Esophagus (tissue), 2 donors: ENCODE data around the gene TKFC. TPM values are rescaled to one million over a fixed set of nuclear protein-coding genes. Genes with fewer than 3 reads are reported as not detected.

Source experiments
- H3K27ac ChIP-seq, 2 donors: one replicate each; pipeline ENCODE4 v1.5.1; 2013; ENCODE audit warnings: low read depth in 2 of 2, mild to moderate bottlenecking in 2 of 2, inconsistent platforms in 1 of 2, low read length in 1 of 2, moderate library complexity in 1 of 2
- H3K27me3 ChIP-seq, 2 donors: one replicate each; pipeline ENCODE4 v1.6.1; 2013; ENCODE audit warnings: low read length in 2 of 2, control low read depth in 1 of 2, mild to moderate bottlenecking in 1 of 2; ENCODE audit not compliant: insufficient read depth in 2 of 2, control insufficient read depth in 1 of 2
- H3K36me3 ChIP-seq, 2 donors: one replicate each; pipeline ENCODE4 v1.6.1; 2013; ENCODE audit warnings: low read length in 1 of 2; ENCODE audit not compliant: control insufficient read depth in 2 of 2, insufficient read depth in 2 of 2
- H3K4me1 ChIP-seq, 2 donors: one replicate each; pipeline ENCODE4 v1.6.1; 2013; ENCODE audit warnings: low read length in 1 of 2; ENCODE audit not compliant: control insufficient read depth in 2 of 2, insufficient read depth in 2 of 2
- H3K4me3 ChIP-seq, 2 donors: one replicate each; pipeline ENCODE4 v1.5.1; 2013; ENCODE audit warnings: low read length in 2 of 2, mild to moderate bottlenecking in 2 of 2, low read depth in 1 of 2, moderate library complexity in 1 of 2
- H3K9me3 ChIP-seq, 2 donors: one replicate each; pipeline ENCODE4 v1.6.1; 2013; ENCODE audit warnings: mild to moderate bottlenecking in 2 of 2, low read depth in 1 of 2, low read length in 1 of 2, moderate library complexity in 1 of 2; ENCODE audit not compliant: control insufficient read depth in 2 of 2, insufficient read depth in 1 of 2
- WGBS, 2 donors: extraction: QIAGEN DNeasy Blood & Tissue Kit; methylation state at CpG; one replicate each; pipeline ENCODE4 v1.1.7; 2013; 5-methylcytosine and 5-hydroxymethylcytosine counted together
- polyA plus RNA-seq, 2 donors: library from polyadenylated mRNA; stranded (reverse); fragments of 200-250 nt; gene quantifications; one replicate each; pipeline ENCODE4 v1.2.3, GENCODE V29; 2013
- donor health status: healthy with polysubstance abuse.
- donor health status: Bipolar disorder and iron deficiency.

The TKFC gene
- polyA plus RNA-seq, 2 donors: 23.9 to 42.5 TPM

GRCh38 chr11:61359516-61359915 is 26.5 kb downstream of the TKFC start:
- Histone ChIP-seq H3K4me3 (no peak overlapping the region), H3K9me3 (no peaks in the 10 kb centered on the region), H3K27me3 (no peaks in the 10 kb centered on the region), H3K4me1 (peaks cover 0 to 7% of the 10 kb centered on the region in 2 donors), H3K27ac (no peak overlapping the region), H3K36me3 (peaks cover 0 to 9% of the 10 kb centered on the region in 2 donors)
- 80 to 85% methylated on average over 6 of the region's 6 CpGs for WGBS, 2 donors

GRCh38 chr11:61361237-61361740 is 28.3 kb downstream of the TKFC start:
- no peaks in the 10 kb centered on the region for H3K27me3 ChIP-seq
- peak overlapping the region; percentile 98 to 99 for H3K27ac ChIP-seq
- H3K9me3 ChIP-seq: no peaks in the 10 kb centered on the region
- peaks cover 0 to 5% of the 10 kb centered on the region in 2 donors for H3K4me1 ChIP-seq
- peaks cover 5 to 11% of the 10 kb centered on the region in 2 donors for H3K36me3 ChIP-seq
- peak overlapping the region; percentile 69 to 74 for H3K4me3 ChIP-seq
- WGBS, 2 donors: 2 to 3% methylated on average over 22 of the region's 22 CpGs

- peak within 1 kb of the TSS; percentile 69 to 74 for H3K4me3 ChIP-seq
- H3K27ac ChIP-seq: peak within 1 kb of the TSS; percentile 98 to 99
- H3K27me3 ChIP-seq: no peaks in the 10 kb centered on the region
- 0% methylated on average over 63 of the region's 63 CpGs for WGBS, 2 donors
- H3K9me3 ChIP-seq: no peaks in the 10 kb centered on the region
- peaks cover 5 to 8% of the 10 kb centered on the region in 2 donors for H3K36me3 ChIP-seq
- peaks cover 0 to 1% of the 10 kb centered on the region in 2 donors for H3K4me1 ChIP-seq
Measured at GRCh38 chr11:61361741-61362541, 28.9 kb downstream of the TKFC start, which contains the start of the genes CYB561A3 and TMEM138. TSS of gene CYB561A3 (minus strand) at chr11:61361882. CDS start at chr11:61356713, 5,169 bp downstream. TSS of gene TMEM138 (plus strand) at chr11:61362374. CDS start at chr11:61364391, 2,017 bp downstream.

- no peaks in the 10 kb centered on the region for H3K9me3 ChIP-seq
- 0 to 1% methylated on average over 12 of the region's 12 CpGs for WGBS, 2 donors
- peaks cover 5 to 8% of the 10 kb centered on the region in 2 donors for H3K36me3 ChIP-seq
- H3K4me1 ChIP-seq: peaks cover 0 to 3% of the 10 kb centered on the region in 2 donors
- peak overlapping the region; percentile 69 to 74 for H3K4me3 ChIP-seq
- peak overlapping the region; percentile 98 to 99 for H3K27ac ChIP-seq
- H3K27me3 ChIP-seq: no peaks in the 10 kb centered on the region
Measured at GRCh38 chr11:61362542-61362875, 29.5 kb downstream of the TKFC start.

GRCh38 chr11:61364012-61364675 is 31.1 kb downstream of the TKFC start:
- H3K4me3 ChIP-seq: no peak overlapping the region
- 92% methylated on average over 5 of the region's 5 CpGs for WGBS, 2 donors
- no peaks in the 10 kb centered on the region for H3K27me3 ChIP-seq
- H3K36me3 ChIP-seq: peaks cover 5 to 14% of the 10 kb centered on the region in 2 donors
- H3K9me3 ChIP-seq: no peaks in the 10 kb centered on the region
- no peak overlapping the region for H3K27ac ChIP-seq
- H3K4me1 ChIP-seq: peaks cover 0 to 8% of the 10 kb centered on the region in 2 donors

- H3K36me3 ChIP-seq: peaks cover 5 to 14% of the 10 kb centered on the region in 2 donors
- 62 to 71% methylated on average over 6 of the region's 6 CpGs for WGBS, 2 donors
- no peaks in the 10 kb centered on the region for H3K9me3 ChIP-seq
- no peak overlapping the region for H3K27ac ChIP-seq
- no peak overlapping the region for H3K4me3 ChIP-seq
- no peaks in the 10 kb centered on the region for H3K27me3 ChIP-seq
- peaks cover 2 to 10% of the 10 kb centered on the region in 2 donors for H3K4me1 ChIP-seq
Measured at GRCh38 chr11:61367406-61367805, 34.4 kb downstream of the TKFC start.

GRCh38 chr11:61368646-61369045 is 35.6 kb downstream of the TKFC start:
- H3K27ac ChIP-seq: peak overlapping the region in 1 of 2 donors; percentile 17
- no peaks in the 10 kb centered on the region for H3K9me3 ChIP-seq
- peaks cover 5 to 14% of the 10 kb centered on the region in 2 donors for H3K36me3 ChIP-seq
- no peaks in the 10 kb centered on the region for H3K27me3 ChIP-seq
- peaks cover 2 to 10% of the 10 kb centered on the region in 2 donors for H3K4me1 ChIP-seq
- 91 to 95% methylated on average over 7 of the region's 7 CpGs for WGBS, 2 donors
- H3K4me3 ChIP-seq: no peak overlapping the region

- peaks cover 2 to 10% of the 10 kb centered on the region in 2 donors for H3K4me1 ChIP-seq
- H3K27me3 ChIP-seq: no peaks in the 10 kb centered on the region
- peaks cover 5 to 7% of the 10 kb centered on the region in 2 donors for H3K36me3 ChIP-seq
- no peaks in the 10 kb centered on the region for H3K9me3 ChIP-seq
- H3K27ac ChIP-seq: peak overlapping the region; percentile 62 to 73
- H3K4me3 ChIP-seq: no peak overlapping the region
- 48 to 59% methylated on average over 9 of the region's 9 CpGs for WGBS, 2 donors
Measured at GRCh38 chr11:61369372-61370348, 36.6 kb downstream of the TKFC start.
